HEK293 (cell line): ENCODE results near the gene INPP1.
"Not testable (repeated sequence)": the region's sequence is repeated elsewhere in the genome, so short reads cannot be mapped to it uniquely, and the experiment has no call there.

Experiments used
- KLF9 ChIP-seq: fragments of 450-650 bp; formaldehyde crosslinking; IDR thresholded peaks from 2 replicates; pipeline ENCODE4 v1.5.1; 2016; ENCODE audit warnings: missing biosample characterization, missing genetic modification characterization, low read depth
- REPIN1 ChIP-seq: fragments of 450-650 bp; formaldehyde crosslinking; IDR thresholded peaks from 2 replicates; pipeline ENCODE4 v1.5.1; 2017; ENCODE audit warnings: missing biosample characterization, missing genetic modification characterization, low read depth
- ZBTB7A ChIP-seq: fragments of 450-650 bp; formaldehyde crosslinking; IDR thresholded peaks from 2 replicates; pipeline ENCODE4 v1.5.1; 2016; ENCODE audit warnings: low read depth, missing biosample characterization, missing genetic modification characterization
- ZNF138 ChIP-seq: fragments of 450-650 bp; formaldehyde crosslinking; IDR thresholded peaks from 2 replicates; pipeline ENCODE4 v1.5.1; 2016; ENCODE audit warnings: missing biosample characterization, missing genetic modification characterization, borderline replicate concordance
- ZNF366 ChIP-seq: fragments of 450-650 bp; formaldehyde crosslinking; conservative IDR thresholded peaks from 2 replicates; pipeline ENCODE4 v1.5.1; 2016; ENCODE audit warnings: missing biosample characterization, missing genetic modification characterization
- TF ChIP-seq, protein P1 (sequence below): fragments of 450-650 bp; formaldehyde crosslinking; IDR thresholded peaks from 2 replicates; pipeline ENCODE4 v1.5.1; 2016; ENCODE audit warnings: missing biosample characterization, missing genetic modification characterization, borderline replicate concordance
- TF ChIP-seq, protein P2 (sequence below): fragments of 450-650 bp; formaldehyde crosslinking; IDR thresholded peaks from 2 replicates; pipeline ENCODE4 v1.5.1; 2016; ENCODE audit warnings: missing biosample characterization, missing genetic modification characterization
- TF ChIP-seq, protein P3 (sequence below): fragments of 450-650 bp; formaldehyde crosslinking; IDR thresholded peaks from 2 replicates; pipeline ENCODE4 v1.5.1; 2016; ENCODE audit warnings: missing biosample characterization, missing genetic modification characterization
- TF ChIP-seq, protein P4 (sequence below): fragments of 450-650 bp; formaldehyde crosslinking; IDR thresholded peaks from 2 replicates; pipeline ENCODE4 v1.5.1; 2016; ENCODE audit warnings: missing biosample characterization, missing genetic modification characterization

DNA sequence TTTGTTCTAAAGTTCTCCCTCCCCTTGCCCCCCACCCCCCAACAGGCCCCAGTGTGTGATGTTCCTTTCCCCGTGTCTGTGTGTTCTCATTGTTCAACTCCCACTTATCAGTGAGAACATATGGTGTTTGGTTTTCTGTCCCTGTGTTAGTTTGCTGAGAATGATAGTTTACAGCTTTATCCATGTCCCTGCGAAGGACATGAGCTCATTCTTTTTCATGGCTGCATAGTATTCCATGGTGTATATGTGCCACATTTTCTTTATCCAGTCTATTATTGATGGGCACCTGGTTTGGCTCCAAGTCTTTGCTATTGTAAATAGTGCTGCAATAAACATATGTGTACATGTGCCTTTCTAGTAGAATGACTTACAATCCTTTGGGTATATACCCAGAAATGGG, 45.5 kb upstream of the INPP1 start:
- TF ChIP-seq ZNF138, KLF9, ZNF366, REPIN1, ZBTB7A (tag by site-specific recombination): not testable (repeated sequence)
- TF ChIP-seq, protein P1, sequence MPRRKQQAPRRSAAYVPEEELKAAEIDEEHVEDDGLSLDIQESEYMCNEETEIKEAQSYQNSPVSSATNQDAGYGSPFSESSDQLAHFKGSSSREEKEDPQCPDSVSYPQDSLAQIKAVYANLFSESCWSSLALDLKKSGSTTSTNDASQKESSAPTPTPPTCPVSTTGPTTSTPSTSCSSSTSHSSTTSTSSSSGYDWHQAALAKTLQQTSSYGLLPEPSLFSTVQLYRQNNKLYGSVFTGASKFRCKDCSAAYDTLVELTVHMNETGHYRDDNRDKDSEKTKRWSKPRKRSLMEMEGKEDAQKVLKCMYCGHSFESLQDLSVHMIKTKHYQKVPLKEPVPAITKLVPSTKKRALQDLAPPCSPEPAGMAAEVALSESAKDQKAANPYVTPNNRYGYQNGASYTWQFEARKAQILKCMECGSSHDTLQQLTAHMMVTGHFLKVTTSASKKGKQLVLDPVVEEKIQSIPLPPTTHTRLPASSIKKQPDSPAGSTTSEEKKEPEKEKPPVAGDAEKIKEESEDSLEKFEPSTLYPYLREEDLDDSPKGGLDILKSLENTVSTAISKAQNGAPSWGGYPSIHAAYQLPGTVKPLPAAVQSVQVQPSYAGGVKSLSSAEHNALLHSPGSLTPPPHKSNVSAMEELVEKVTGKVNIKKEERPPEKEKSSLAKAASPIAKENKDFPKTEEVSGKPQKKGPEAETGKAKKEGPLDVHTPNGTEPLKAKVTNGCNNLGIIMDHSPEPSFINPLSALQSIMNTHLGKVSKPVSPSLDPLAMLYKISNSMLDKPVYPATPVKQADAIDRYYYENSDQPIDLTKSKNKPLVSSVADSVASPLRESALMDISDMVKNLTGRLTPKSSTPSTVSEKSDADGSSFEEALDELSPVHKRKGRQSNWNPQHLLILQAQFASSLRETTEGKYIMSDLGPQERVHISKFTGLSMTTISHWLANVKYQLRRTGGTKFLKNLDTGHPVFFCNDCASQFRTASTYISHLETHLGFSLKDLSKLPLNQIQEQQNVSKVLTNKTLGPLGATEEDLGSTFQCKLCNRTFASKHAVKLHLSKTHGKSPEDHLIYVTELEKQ (tag by site-specific recombination), result not testable (repeated sequence)
- TF ChIP-seq, protein P2, sequence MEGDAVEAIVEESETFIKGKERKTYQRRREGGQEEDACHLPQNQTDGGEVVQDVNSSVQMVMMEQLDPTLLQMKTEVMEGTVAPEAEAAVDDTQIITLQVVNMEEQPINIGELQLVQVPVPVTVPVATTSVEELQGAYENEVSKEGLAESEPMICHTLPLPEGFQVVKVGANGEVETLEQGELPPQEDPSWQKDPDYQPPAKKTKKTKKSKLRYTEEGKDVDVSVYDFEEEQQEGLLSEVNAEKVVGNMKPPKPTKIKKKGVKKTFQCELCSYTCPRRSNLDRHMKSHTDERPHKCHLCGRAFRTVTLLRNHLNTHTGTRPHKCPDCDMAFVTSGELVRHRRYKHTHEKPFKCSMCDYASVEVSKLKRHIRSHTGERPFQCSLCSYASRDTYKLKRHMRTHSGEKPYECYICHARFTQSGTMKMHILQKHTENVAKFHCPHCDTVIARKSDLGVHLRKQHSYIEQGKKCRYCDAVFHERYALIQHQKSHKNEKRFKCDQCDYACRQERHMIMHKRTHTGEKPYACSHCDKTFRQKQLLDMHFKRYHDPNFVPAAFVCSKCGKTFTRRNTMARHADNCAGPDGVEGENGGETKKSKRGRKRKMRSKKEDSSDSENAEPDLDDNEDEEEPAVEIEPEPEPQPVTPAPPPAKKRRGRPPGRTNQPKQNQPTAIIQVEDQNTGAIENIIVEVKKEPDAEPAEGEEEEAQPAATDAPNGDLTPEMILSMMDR (tag by site-specific recombination), result not testable (repeated sequence)
- TF ChIP-seq, protein P3, sequence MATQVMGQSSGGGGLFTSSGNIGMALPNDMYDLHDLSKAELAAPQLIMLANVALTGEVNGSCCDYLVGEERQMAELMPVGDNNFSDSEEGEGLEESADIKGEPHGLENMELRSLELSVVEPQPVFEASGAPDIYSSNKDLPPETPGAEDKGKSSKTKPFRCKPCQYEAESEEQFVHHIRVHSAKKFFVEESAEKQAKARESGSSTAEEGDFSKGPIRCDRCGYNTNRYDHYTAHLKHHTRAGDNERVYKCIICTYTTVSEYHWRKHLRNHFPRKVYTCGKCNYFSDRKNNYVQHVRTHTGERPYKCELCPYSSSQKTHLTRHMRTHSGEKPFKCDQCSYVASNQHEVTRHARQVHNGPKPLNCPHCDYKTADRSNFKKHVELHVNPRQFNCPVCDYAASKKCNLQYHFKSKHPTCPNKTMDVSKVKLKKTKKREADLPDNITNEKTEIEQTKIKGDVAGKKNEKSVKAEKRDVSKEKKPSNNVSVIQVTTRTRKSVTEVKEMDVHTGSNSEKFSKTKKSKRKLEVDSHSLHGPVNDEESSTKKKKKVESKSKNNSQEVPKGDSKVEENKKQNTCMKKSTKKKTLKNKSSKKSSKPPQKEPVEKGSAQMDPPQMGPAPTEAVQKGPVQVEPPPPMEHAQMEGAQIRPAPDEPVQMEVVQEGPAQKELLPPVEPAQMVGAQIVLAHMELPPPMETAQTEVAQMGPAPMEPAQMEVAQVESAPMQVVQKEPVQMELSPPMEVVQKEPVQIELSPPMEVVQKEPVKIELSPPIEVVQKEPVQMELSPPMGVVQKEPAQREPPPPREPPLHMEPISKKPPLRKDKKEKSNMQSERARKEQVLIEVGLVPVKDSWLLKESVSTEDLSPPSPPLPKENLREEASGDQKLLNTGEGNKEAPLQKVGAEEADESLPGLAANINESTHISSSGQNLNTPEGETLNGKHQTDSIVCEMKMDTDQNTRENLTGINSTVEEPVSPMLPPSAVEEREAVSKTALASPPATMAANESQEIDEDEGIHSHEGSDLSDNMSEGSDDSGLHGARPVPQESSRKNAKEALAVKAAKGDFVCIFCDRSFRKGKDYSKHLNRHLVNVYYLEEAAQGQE (tag by site-specific recombination), result not testable (repeated sequence)
- TF ChIP-seq, protein P4, sequence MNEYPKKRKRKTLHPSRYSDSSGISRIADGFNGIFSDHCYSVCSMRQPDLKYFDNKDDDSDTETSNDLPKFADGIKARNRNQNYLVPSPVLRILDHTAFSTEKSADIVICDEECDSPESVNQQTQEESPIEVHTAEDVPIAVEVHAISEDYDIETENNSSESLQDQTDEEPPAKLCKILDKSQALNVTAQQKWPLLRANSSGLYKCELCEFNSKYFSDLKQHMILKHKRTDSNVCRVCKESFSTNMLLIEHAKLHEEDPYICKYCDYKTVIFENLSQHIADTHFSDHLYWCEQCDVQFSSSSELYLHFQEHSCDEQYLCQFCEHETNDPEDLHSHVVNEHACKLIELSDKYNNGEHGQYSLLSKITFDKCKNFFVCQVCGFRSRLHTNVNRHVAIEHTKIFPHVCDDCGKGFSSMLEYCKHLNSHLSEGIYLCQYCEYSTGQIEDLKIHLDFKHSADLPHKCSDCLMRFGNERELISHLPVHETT (tag by site-specific recombination), result not testable (repeated sequence)
